HG03066 (cell line): ENCODE results near the gene INPP4B.

ENCODE experiments used
- ATAC-seq: cut with Tn5 transposase; IDR thresholded peaks from one replicate; pipeline ENCODE4 v1.9.1; 2021; ENCODE audit warnings: low read depth; ENCODE audit not compliant: unreplicated experiment

INPP4B gene

DNA sequence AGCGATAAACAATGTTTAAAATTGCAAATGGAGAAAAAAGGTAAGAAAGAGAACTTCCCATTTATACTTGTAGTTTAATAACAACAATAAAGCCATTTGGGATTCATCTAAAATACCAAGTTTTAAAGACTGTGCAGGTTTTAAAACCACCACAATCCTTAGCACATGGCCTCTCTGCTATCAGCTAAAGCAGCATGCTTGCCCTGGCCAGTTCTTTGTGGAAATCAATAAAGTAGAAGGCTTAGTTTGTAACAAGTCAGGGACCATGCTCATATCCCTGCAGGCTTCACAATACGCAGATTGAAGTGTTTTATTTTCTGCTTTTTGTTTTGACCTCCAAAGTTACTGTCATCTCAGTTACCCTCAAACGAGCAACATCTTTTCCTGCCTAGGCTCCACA is 249.5 kb downstream of the INPP4B start:
- no peak for ATAC-seq

DNA sequence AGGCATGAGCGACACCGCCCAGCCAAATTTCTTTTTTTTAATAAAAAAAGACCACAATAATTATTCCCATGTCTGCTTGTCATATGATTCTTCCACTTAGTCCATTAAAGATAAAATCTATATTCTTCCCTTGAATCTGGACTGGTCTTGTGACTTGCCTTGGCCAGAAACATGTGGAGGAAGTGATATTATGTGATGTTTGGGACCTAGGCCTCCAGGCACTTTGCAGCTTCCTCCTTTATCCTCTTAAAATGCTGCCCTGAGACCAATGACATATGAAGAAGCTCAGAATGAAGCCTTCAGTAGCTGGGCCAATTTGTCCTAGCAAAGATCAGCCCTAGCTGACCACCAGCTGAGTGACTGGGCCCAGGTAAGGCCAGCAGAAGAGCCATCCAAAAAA is 250.0 kb downstream of the INPP4B start:
- ATAC-seq = no peak

DNA sequence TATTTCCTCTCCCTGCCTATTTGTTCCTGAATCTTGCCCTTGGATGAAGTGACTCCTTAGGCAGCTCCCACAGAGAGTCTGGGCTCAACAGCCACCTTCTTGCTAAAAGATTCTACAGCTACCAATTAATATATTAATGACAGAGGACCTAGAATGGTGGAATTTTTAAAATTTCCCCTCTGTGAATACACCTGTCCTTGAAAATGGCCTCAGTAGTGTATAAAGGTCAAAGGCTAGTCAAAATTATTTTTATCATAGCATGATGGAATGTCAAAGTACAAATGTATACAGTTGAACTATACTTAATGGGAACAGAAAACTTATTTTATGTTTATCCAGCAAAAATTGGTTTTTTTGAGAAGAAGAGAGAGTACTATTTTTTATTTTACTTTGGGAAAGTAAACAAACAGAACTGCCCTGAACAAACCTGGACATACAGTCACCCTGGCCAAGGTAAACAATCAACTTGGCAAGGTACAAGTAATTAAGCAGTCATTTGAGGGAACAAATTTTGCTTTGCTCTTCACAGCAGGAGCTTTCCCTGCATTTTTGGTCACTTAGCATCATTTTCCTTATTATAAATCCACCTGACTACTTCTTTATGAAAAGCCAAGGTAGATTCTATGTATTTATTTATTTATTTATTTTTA is 250.8 kb downstream of the INPP4B start:
- no peak for ATAC-seq

DNA sequence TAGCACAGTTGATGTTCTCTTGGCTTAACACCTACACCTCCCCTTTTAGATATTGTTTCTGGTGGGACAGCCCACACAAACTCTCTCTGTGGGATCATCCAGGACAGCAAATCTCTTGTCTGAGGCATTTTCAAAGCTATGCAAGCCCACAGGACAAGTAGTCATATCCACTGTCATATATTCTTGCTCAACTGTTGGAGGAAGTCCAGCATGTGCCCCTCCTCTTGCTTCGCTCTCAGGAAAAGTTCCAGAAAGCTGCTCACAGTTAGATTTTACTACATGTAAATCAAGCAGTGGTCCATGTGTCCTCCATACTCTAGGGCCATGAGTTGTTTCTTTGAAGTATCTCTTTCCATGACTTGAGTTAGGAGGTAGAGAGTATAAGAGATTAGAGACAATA is 260.7 kb downstream of the INPP4B start:
- ATAC-seq = no peak

GRCh38 chr4:142583708-142584107 is 262.4 kb downstream of the INPP4B start:
- ATAC-seq = no peak

- ATAC-seq = no peak
These were observed 263.8 kb downstream of the INPP4B start for GRCh38 chr4:142582340-142582739.

- ATAC-seq = no peak
These were observed 264.2 kb downstream of the INPP4B start for GRCh38 chr4:142581881-142582280.

- ATAC-seq = no peak
These were observed 266.7 kb downstream of the INPP4B start for GRCh38 chr4:142579443-142579842.

DNA sequence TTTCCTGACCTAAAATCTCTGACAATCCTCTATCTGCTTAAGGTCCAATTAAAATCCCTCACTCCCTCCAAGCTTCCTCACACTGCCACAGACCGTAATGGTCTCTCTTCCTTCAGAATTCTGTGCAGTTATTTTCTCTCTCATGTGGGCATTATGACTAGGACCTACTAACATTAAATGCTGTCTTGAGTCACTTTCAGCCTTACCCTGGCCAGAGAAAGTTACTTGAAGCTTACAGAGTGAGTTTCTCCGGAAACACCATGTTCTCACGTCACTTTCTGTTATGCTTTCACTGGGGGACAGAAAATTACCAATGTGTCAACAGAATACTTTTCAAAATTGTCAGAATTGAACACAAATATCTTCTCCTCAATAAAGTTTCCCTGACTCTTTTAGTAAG is 271.8 kb downstream of the INPP4B start:
- ATAC-seq = peak; percentile 84

DNA sequence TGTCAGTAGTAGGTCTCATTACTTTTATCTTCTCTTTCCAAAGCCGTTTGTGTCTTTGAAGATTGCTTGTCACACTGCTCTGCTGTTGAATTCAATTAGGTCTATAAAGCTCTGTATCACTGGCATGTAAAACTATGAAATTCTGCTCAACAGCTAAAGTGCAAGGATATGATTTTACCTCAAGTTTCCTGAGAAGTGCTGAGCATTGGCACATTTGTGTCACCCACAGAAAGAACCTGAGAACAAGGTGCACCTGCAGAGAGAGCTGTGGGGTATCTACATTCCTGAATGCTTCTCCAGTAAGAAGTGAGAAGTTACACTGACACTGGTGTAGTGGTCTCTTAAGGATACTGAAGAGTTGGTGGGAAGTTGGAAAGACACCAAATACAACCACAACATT is 274.0 kb downstream of the INPP4B start:
- ATAC-seq = no peak

- no peak for ATAC-seq
These were observed 278.3 kb downstream of the INPP4B start for GRCh38 chr4:142567620-142568451.

GRCh38 chr4:142567199-142567598 is 278.9 kb downstream of the INPP4B start:
- ATAC-seq = peak; percentile 52

- no peak for ATAC-seq
These were observed 279.3 kb downstream of the INPP4B start for GRCh38 chr4:142566777-142567176.

DNA sequence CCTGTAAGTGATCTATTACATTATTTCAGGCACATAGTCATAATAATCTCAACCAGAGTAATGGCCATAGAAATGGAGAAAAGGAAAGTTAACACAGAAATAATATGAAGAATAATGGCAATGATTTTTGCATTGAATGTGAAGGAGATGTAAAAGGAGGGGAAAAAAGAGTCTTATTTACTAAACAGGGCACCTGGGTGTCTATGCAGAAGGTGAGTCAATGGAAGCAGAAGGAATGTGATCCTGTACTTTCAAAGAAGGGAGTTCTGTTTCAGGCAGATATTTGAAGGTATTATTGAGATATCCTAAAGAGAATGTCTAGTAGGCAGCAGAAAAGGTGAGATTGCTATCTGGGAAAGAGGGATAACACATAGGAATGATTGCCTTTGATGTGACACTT is 279.9 kb downstream of the INPP4B start:
- no peak for ATAC-seq

DNA sequence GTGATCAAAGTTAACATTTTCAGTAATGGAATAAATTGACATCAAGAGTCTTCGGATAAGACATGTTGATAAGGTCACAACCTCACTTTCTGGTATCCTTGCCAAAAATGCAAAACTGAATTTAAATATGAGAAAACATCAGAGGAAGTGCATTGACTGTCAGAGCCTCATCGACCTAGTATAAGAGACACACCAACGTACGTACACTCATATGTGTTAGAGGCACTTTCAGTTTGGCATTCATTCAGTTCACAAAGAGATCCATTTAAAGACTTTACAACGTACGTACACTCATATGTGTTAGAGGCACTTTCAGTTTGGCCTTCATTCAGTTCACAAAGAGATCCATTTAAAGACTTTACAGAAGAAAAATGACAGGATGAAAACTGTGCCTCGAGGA is 280.3 kb downstream of the INPP4B start:
- ATAC-seq = no peak

GRCh38 chr4:142563682-142564291 is 282.3 kb downstream of the INPP4B start:
- ATAC-seq = no peak

- ATAC-seq = no peak
These were observed 286.1 kb downstream of the INPP4B start for GRCh38 chr4:142559986-142560385.

DNA sequence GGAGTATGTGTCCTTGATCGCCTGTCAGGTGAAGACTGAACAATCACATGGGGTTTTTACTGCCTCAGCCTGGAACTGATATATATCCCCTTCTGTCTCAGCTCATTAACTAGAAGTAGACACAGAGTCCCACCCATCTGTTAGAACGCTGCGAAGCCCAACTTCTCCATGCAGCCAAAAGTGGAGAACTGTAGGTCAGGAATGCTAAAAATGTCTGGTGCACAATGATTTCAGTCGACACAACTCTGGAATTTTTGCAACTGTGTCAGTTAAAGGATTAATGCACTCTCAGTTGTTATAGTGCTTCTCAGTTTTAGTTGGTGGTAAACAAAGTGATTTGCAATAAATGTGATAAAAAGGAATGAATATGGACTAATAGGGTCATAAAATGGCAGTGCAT is 287.2 kb downstream of the INPP4B start:
- ATAC-seq = no peak

- no peak for ATAC-seq
These were observed 288.8 kb downstream of the INPP4B start for GRCh38 chr4:142557239-142557801.

DNA sequence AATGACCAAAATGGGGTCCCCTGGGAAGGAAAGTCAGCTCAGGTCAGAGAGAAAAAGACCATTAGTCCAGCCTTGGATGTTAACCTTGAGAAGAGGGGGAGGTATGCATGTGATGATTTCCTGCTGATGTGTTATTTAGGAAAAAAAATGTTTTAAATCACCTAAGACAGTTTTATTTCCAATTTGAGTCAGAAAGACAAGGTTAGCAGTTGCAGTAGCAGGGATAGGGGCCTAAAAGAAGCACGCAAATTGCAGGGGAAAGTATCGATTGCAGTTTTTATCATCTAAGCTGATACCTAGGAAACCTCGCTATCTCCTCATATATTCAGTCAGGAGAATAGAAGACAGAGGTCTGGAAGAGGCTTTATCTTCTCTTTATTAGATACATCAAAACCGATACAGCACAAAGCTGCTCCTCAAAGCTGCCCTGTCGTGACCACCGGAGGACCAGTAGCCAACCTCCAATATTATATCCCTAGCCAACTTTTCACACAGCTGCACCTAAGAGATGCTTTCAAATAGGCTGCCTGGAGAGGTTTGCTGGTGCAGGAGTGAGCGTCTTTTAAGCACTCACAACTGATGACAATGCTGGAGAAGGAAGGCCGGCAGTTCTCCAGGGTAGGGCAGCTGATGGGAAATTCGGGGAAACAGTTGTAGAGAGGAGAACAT is 289.4 kb downstream of the INPP4B start:
- ATAC-seq = no peak

GRCh38 chr4:142556048-142556447 is 290.1 kb downstream of the INPP4B start:
- ATAC-seq = no peak
